ENCODE results near the gene LIN52. TPM values are rescaled to one million over a fixed set of nuclear protein-coding genes. Genes with fewer than 3 reads are reported as not detected.

Gene LIN52
- total RNA-seq, 2 donors from 2014 or later: 3.5 to 7.5 TPM

DNA sequence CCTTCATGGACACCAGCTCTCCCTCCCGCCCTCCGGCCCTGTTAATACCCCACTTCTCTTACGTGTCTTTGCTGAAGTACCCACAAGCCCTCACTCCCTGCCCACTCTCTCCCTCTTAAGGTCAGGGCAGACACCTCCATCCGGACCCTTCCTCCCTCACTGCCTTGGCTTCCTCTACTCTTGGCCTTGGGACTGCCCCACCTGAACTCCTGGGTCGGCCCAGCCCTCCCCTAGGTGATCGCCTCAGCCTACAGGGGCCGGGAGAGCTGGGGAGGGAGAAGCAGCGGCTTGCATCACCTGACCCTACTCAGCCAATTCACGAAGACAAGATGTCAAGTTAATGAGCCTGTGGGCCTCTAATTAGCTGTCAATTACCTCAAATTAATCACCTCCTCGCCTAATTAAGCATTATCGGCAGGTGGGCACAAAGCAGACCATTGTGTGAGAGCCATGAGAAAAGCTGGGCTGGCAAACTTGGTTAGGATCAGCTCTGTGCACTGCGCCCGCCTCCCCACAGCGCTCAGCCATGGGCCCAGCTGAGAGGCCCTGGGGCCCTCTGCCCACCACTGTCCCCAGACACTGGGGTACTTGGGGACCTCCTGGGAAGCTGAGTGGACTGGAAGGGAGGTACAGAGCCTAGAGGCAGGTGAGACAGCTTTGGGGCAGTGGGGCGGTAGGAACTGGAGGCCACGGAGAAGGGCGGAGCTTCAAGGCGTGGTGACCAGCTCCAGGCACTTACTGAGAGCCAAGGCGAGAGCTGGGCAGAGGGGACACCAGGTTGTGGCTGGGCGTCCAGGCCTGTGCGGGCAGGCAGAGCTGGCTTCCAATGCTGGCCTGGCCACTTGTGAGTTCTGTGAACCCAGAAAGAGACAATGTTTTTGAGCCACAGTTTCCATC, 129.4 kb downstream of the LIN52 start:
- no peak for TF ChIP-seq CTCF (IDR thresholded peaks at IDR 0.05)
- no peaks in the 10 kb centered on the region for H3K9me3 ChIP-seq
- no peaks in the 10 kb centered on the region for H3K27me3 ChIP-seq
- DNase-seq: no peak
- intact Hi-C loops (cut with DNase I): no loop called here
- H3K4me3 ChIP-seq: no peak overlapping the region
- H3K9ac ChIP-seq (ENCODE audit: low read depth in 2 of 2, low read length in 2 of 2): no peak overlapping the region
- H3K36me3 ChIP-seq: no peaks in the 10 kb centered on the region
- no peak overlapping the region for H3K27ac ChIP-seq
- peaks cover 4% of the 10 kb centered on the region for H3K4me1 ChIP-seq

DNA sequence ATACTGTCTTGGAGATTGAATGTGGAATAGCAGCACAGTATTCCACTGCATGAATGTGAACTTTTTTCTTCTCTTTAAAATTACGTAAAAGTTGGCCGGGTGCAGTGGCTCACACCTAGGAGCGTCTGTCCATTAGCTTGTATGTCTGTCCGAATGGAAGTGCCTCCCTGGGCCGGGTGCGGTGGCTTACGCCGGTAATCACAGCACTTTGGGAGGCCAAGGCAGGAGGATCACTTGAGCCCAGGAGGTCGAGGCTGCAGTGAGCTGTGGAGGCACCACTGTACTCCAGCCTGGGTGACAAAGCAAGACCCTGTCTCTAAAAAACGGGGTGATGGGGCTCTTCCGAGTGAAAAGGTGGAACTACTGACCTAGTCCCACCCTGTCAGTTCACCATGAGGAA, 131.9 kb downstream of the LIN52 start:
- H3K9ac ChIP-seq (ENCODE audit: low read depth in 2 of 2, low read length in 2 of 2): no peak overlapping the region
- peaks cover 4% of the 10 kb centered on the region for H3K4me1 ChIP-seq
- intact Hi-C loops (cut with DNase I): loop anchor here (5.0 kb wide), 1 partner anchor 36 kb away; no protein-coding TSS in a partner anchor
- no peak overlapping the region for H3K27ac ChIP-seq
- no peaks in the 10 kb centered on the region for H3K36me3 ChIP-seq
- no peak for DNase-seq
- H3K9me3 ChIP-seq: no peaks in the 10 kb centered on the region
- no peaks in the 10 kb centered on the region for H3K27me3 ChIP-seq
- no peak for TF ChIP-seq CTCF (IDR thresholded peaks at IDR 0.05)
- H3K4me3 ChIP-seq: no peak overlapping the region

GRCh38 chr14:74217672-74218448, 133.1 kb downstream of the LIN52 start:
- intact Hi-C loops (cut with DNase I): loop anchor here (5.0 kb wide), 1 partner anchor 34 kb away; no protein-coding TSS in a partner anchor
- H3K9ac ChIP-seq (ENCODE audit: low read depth in 2 of 2, low read length in 2 of 2): no peak overlapping the region
- H3K4me3 ChIP-seq: peak overlapping the region; percentile 11
- DNase-seq: peak; percentile 69
- H3K36me3 ChIP-seq: no peaks in the 10 kb centered on the region
- H3K9me3 ChIP-seq: no peaks in the 10 kb centered on the region
- H3K27ac ChIP-seq: no peak overlapping the region
- peaks cover 4% of the 10 kb centered on the region for H3K4me1 ChIP-seq
- TF ChIP-seq CTCF (IDR thresholded peaks at IDR 0.05): peak; percentile 85
- no peaks in the 10 kb centered on the region for H3K27me3 ChIP-seq

GRCh38 chr14:74218462-74218861, 133.7 kb downstream of the LIN52 start:
- no peaks in the 10 kb centered on the region for H3K27me3 ChIP-seq

More at GRCh38 chr14:74218462-74218861, 133.7 kb downstream of the LIN52 start:
- Histone ChIP-seq H3K36me3 (no peaks in the 10 kb centered on the region), H3K9ac (ENCODE audit: low read depth in 2 of 2, low read length in 2 of 2) (no peak overlapping the region), H3K4me3 (no peak overlapping the region), H3K27ac (no peak overlapping the region), H3K9me3 (no peaks in the 10 kb centered on the region), H3K4me1 (peaks cover 4% of the 10 kb centered on the region)
- intact Hi-C loops (cut with DNase I): loop anchor here (5.0 kb wide), 1 partner anchor 34 kb away; no protein-coding TSS in a partner anchor
- TF ChIP-seq CTCF (IDR thresholded peaks at IDR 0.05): no peak
- DNase-seq: no peak

Data from colonic mucosa (tissue), 4 donors.